GM12878 (cell line): ENCODE measurements around the gene MYL7. TPM values are rescaled to one million over a fixed set of nuclear protein-coding genes. Genes with fewer than 3 reads are reported as not detected.
A peak's percentile ranks its signal among the peaks of the same experiment; 100 is the strongest.

Experiments used
- ATAC-seq: fragments of 200-7000 bp; cut with Tn5 transposase; 3 replicates; pipeline ENCODE4 v1.9.1; 2020; ENCODE audit warnings: mild to moderate bottlenecking, moderate library complexity
- BruUV-seq: library from RNA; stranded (reverse); fragments of 400-500 nt; replicated peaks from 2 replicates; lab custom pipeline; 2021; lab: Mats Ljungman, UMichigan
- CTCF ChIA-PET: fragments of 300-600 bp; sonication (Branson Sonifier 250); formaldehyde crosslinking; extraction: SDS; loops from one replicate; lab custom pipeline; 2021; ENCODE audit warnings: inconsistent platforms; lab: Yijun Ruan, JAX
- POLR2A ChIA-PET: fragments of 350-600 bp; formaldehyde crosslinking; extraction: SDS; loops from one replicate; lab custom pipeline; 2021; ENCODE audit warnings: inconsistent platforms; lab: Charles Lee
- RAD21 ChIA-PET: fragments of 300-600 bp; sonication (Branson Sonifier 250); formaldehyde crosslinking; loops from one replicate; lab custom pipeline; 2023; ENCODE audit warnings: antibody characterized with exemption; ENCODE audit not compliant: unreplicated experiment; lab: Charles Lee
- SMC1A ChIA-PET: fragments of 300-600 bp; sonication (Branson Sonifier 250); formaldehyde crosslinking; loops from one replicate; lab custom pipeline; 2023; ENCODE audit not compliant: unreplicated experiment, uncharacterized antibody; lab: Charles Lee
- DNase-seq: peaks from one replicate; pipeline ENCODE4 v3.0.0-alpha.2; 2011; ENCODE audit warnings: low read depth, low spot score
- FAIRE-seq: peaks from 3 replicates; lab custom pipeline; 2011; peaks lifted over from hg19 to GRCh38; lab: Jason Lieb, UNC
- H2AFZ ChIP-seq: 2 replicates; pipeline ENCODE4 v1.6.0; 2011; ENCODE audit warnings: low read depth, low read length, control low read depth; ENCODE audit not compliant: control insufficient read depth
- H3K27ac ChIP-seq: 2 replicates; pipeline ENCODE4 v1.5.1; 2011; ENCODE audit warnings: control low read depth; ENCODE audit not compliant: control insufficient read depth, insufficient read depth
- H3K27me3 ChIP-seq, 2 experiments: replicated peaks in 1 of 2; 2 replicates each; pipeline versions ENCODE4 v1.6.0 to v1.6.1; 2011; ENCODE audit warnings: low read length in 1 of 2; ENCODE audit not compliant: control insufficient read depth in 2 of 2, insufficient read depth in 2 of 2
- H3K36me3 ChIP-seq, 2 experiments: 2 replicates each; pipeline ENCODE4 v1.5.1; 2011; ENCODE audit warnings: low read length in 1 of 2; ENCODE audit not compliant: control insufficient read depth in 2 of 2, insufficient read depth in 2 of 2
- H3K4me1 ChIP-seq: 2 replicates; pipeline ENCODE4 v1.6.1; 2011; ENCODE audit warnings: mild to moderate bottlenecking, low read length, moderate library complexity, mixed read lengths; ENCODE audit not compliant: control insufficient read depth, insufficient read depth
- H3K4me2 ChIP-seq: 2 replicates; pipeline ENCODE4 v1.6.0; 2011; ENCODE audit warnings: control low read depth; ENCODE audit not compliant: control insufficient read depth, insufficient read depth
- H3K4me3 ChIP-seq: fragments of 200-600 bp; sonication (generic); 2 replicates; pipeline ENCODE4 v1.5.1; 2016
- H3K79me2 ChIP-seq: 2 replicates; pipeline ENCODE4 v1.6.0; 2011; ENCODE audit warnings: low read length; ENCODE audit not compliant: control insufficient read depth, insufficient read depth
- H3K9ac ChIP-seq: 2 replicates; pipeline ENCODE4 v1.8.0; 2011; ENCODE audit warnings: low read length, control low read depth, mixed read lengths; ENCODE audit not compliant: control insufficient read depth, insufficient read depth
- H3K9me3 ChIP-seq: replicated peaks from 3 replicates; pipeline ENCODE4 v1.5.1; 2011; ENCODE audit warnings: mild to moderate bottlenecking, low read length; ENCODE audit not compliant: control insufficient read depth, insufficient read depth
- H4K20me1 ChIP-seq: 2 replicates; pipeline ENCODE4 v1.6.0; 2011; ENCODE audit not compliant: control insufficient read depth, insufficient read depth
- RAD21 ChIP-seq: IDR thresholded peaks from 2 replicates; pipeline ENCODE4 v1.6.1; 2011; ENCODE audit warnings: mild to moderate bottlenecking, low read depth, low read length, moderate library complexity; ENCODE audit not compliant: insufficient read depth
- ZNF274 ChIP-seq: IDR thresholded peaks from one replicate; pipeline ENCODE4 v1.8.0; 2011; ENCODE audit not compliant: insufficient read length, insufficient read depth
- WGBS: methylation state at CpG from one replicate; pipeline ENCODE4 v1.1.6; 2016; ENCODE audit warnings: low lambda C conversion rate; ENCODE audit not compliant: insufficient replicate concordance, insufficient coverage; ENCODE audit errors: missing lambda C conversion rate; 5-methylcytosine and 5-hydroxymethylcytosine counted together
- in situ Hi-C: fragments of 300-500 bp; cut with MboI; formaldehyde crosslinking; loops from 9 replicates; pipeline ENCODE4 v1.14.3; 2018; ENCODE audit warnings: mixed read lengths
- intact Hi-C: fragments of 100-400 bp; cut with micrococcal nuclease; formaldehyde crosslinking; loops from one replicate; pipeline ENCODE4 v1.14.2; 2022; ENCODE audit not compliant: unreplicated experiment
- polyA plus RNA-seq, 11 experiments: library from polyadenylated mRNA; depleted of rRNA in 4 of 11; unstranded in 6 of 11; stranded (reverse) in 5 of 11; fragments of >200 nt; fragmentation: Nextera tagmentation in 4 of 11; fragmentation: Illumina TruSeq in 1 of 11; extraction: Ambion mirVana in 4 of 11; extraction: Trizol in 1 of 11; gene quantifications; 1 replicate in 1 of 11; 2 replicates in 10 of 11; pipeline versions ENCODE4 v1.2.1 to v1.2.3, GENCODE V29; 2011 to 2016; ENCODE audit warnings: inconsistent platforms in 2 of 11, missing spikeins in 2 of 11, low read depth in 1 of 11
- total RNA-seq, 4 experiments: library from RNA; depleted of rRNA in 3 of 4; stranded (reverse); fragments of >200 nt in 3 of 4; fragmentation: Illumina TruSeq in 1 of 4; extraction: Trizol in 1 of 4; gene quantifications; 2 replicates each; pipeline versions ENCODE4 v1.2.1 to v1.2.3, GENCODE V29; 2013 to 2021
- TF ChIP-seq, protein P1 (sequence below), 3 experiments: IDR thresholded peaks in 2 of 3; conservative IDR thresholded peaks in 1 of 3; 2 replicates each; pipeline ENCODE4 v1.5.1; 2011; ENCODE audit warnings: low read depth in 3 of 3, low read length in 3 of 3, mild to moderate bottlenecking in 3 of 3, control low read depth in 2 of 3, moderate library complexity in 2 of 3, inconsistent platforms in 1 of 3, mixed read lengths in 1 of 3; ENCODE audit not compliant: control insufficient read depth in 2 of 3, insufficient read depth in 1 of 3; ENCODE audit errors: extremely low read depth in 1 of 3

The MYL7 gene
- total and polyA plus RNA-seq, 10 of the 15 experiments (the other 5 are each of a cell fraction or from before 2014, with no cell fraction given), result 1.9 TPM; not detected in 9

DNA sequence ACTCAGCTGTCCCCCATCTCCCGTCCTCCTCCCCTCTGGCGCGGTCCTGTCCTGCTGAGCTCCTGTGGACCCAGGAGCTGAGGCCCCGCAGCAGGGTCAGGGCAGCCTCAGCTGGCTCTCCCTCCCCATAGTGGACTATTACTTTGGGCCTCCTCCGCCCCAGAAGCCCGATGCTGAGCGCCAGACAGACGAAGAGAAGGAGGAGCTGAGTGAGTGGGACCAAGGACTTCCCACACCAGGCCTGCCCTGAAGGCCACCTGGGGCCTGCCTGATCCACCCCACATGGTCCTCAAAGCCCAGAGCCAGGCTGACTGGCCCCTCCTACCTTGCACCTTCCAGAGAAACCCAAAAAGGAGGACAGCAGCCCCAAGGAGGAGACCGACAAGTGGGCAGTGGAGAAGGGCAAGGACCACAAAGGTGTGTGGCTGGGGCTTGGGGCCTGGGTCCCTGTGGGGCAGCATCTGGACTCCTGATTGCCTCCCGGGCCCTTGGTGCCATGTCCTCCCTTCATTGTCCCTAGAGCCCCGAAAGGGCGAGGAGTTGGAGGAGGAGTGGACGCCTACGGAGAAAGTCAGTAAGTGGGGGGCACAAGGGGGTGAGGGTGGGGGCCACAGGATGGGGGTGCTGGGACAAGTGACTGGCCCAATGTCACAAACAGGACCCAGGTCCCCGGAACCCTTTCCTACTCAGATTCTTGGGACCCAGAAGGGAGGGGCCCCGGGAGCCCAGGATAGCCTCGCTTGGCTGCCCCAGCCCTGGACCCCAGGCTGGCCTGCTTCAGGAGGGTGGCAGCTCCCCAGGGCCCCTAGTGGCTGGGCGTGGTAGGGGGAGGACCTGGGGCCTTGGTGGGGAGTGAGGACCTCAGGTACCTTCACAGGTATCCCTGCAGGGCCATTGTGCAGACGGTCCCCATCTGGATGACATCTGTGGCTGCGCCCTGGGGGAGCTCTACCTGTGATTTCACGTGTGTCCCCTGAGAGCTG lies 32.1 kb downstream of the MYL7 start:
- Histone ChIP-seq H3K9me3 (no peaks in the 10 kb centered on the region), H3K36me3 (no peaks in the 10 kb centered on the region), H3K4me3 (no peak overlapping the region), H3K27ac (no peak overlapping the region), H3K4me1 (no peaks in the 10 kb centered on the region), H2AFZ (no peak overlapping the region), H3K79me2 (no peaks in the 10 kb centered on the region), H3K4me2 (no peak overlapping the region), H3K27me3 (peaks cover 11 to 15% of the 10 kb centered on the region in 2 experiments), H4K20me1 (no peaks in the 10 kb centered on the region), H3K9ac (no peak overlapping the region)
- TF ChIP-seq RAD21 (0 out of 2 replicates have a peak, but pooled peaks have one; percentile 9), ZNF274 (no peak)
- TF ChIP-seq, protein P1, sequence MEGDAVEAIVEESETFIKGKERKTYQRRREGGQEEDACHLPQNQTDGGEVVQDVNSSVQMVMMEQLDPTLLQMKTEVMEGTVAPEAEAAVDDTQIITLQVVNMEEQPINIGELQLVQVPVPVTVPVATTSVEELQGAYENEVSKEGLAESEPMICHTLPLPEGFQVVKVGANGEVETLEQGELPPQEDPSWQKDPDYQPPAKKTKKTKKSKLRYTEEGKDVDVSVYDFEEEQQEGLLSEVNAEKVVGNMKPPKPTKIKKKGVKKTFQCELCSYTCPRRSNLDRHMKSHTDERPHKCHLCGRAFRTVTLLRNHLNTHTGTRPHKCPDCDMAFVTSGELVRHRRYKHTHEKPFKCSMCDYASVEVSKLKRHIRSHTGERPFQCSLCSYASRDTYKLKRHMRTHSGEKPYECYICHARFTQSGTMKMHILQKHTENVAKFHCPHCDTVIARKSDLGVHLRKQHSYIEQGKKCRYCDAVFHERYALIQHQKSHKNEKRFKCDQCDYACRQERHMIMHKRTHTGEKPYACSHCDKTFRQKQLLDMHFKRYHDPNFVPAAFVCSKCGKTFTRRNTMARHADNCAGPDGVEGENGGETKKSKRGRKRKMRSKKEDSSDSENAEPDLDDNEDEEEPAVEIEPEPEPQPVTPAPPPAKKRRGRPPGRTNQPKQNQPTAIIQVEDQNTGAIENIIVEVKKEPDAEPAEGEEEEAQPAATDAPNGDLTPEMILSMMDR (IDR thresholded peaks at IDR 0.05 in 2 of 3, conservative IDR thresholded peaks at IDR 0.05 in 1 of 3; ENCODE audit: control insufficient read depth in 2 of 3, extremely low read depth in 1 of 3, insufficient read depth in 1 of 3, low read depth in 3 of 3, low read length in 3 of 3), result peak in 1 of 3 experiments; percentile 27; a peak in 1 of 6 replicates
- BruUV-seq, result no TSS peak
- no peak for DNase-seq
- POLR2A ChIA-PET, result no interaction called here
- no peak for FAIRE-seq
- SMC1A ChIA-PET, result no interaction called here
- intact Hi-C loops (no loop called here), in situ Hi-C loops (no loop called here)
- CTCF ChIA-PET, result no interaction called here
- WGBS, result 41% methylated on average over 20 of the region's 21 CpGs
- peak; percentile 53 for ATAC-seq
- RAD21 ChIA-PET, result no interaction called here
